ENCODE results near the gene HOOK2. TPM values are rescaled to one million over a fixed set of nuclear protein-coding genes. Genes with fewer than 3 reads are reported as not detected.
A peak's percentile ranks its signal among the peaks of the same experiment; 100 is the strongest.

HOOK2 gene
- total RNA-seq, 3 donors from 2014 or later: 52.2 to 91.9 (median 69.0) TPM

- ATAC-seq: no peak
- no peaks in the 10 kb centered on the region for H3K36me3 ChIP-seq (ENCODE audit: low read depth)
- no peak for TF ChIP-seq CTCF (IDR thresholded peaks at IDR 0.05)
- H3K4me1 ChIP-seq (ENCODE audit: low read depth): peaks cover 62% of the 10 kb centered on the region
- H3K9me3 ChIP-seq: no peaks in the 10 kb centered on the region
- DNase-seq: peak in 1 of 3 donors; percentile 29
- intact Hi-C loops (cut with DNase I, micrococcal nuclease): no loop called here
- H3K4me3 ChIP-seq: no peak overlapping the region
Observed at GRCh38 chr19:12784394-12784870, 9.1 kb upstream of the HOOK2 start.

- intact Hi-C loops (cut with DNase I, micrococcal nuclease): no loop called here
- Histone ChIP-seq H3K36me3 (ENCODE audit: low read depth) (no peaks in the 10 kb centered on the region), H3K4me3 (no peak overlapping the region), H3K9me3 (no peaks in the 10 kb centered on the region), H3K4me1 (ENCODE audit: low read depth) (peaks cover 66% of the 10 kb centered on the region)
- TF ChIP-seq CTCF (IDR thresholded peaks at IDR 0.05): no peak
- DNase-seq (peak; percentile 58 to 82 (median 76)), ATAC-seq (no peak)
Observed at GRCh38 chr19:12783849-12784393, 8.6 kb upstream of the HOOK2 start.

- TF ChIP-seq CTCF (IDR thresholded peaks at IDR 0.05): no peak
- Histone ChIP-seq H3K36me3 (ENCODE audit: low read depth) (no peaks in the 10 kb centered on the region), H3K4me3 (no peak overlapping the region), H3K4me1 (ENCODE audit: low read depth) (peaks cover 65% of the 10 kb centered on the region), H3K9me3 (no peaks in the 10 kb centered on the region)
- no peak for ATAC-seq
- no peak for DNase-seq
- intact Hi-C loops (cut with DNase I, micrococcal nuclease): no loop called here
Observed at GRCh38 chr19:12783291-12783848, 8.0 kb upstream of the HOOK2 start.

- peaks cover 60% of the 10 kb centered on the region for H3K4me1 ChIP-seq (ENCODE audit: low read depth)
- intact Hi-C loops (cut with DNase I, micrococcal nuclease): no loop called here
- H3K4me3 ChIP-seq: peak overlapping the region; percentile 9
- no peak for TF ChIP-seq CTCF (IDR thresholded peaks at IDR 0.05)
- H3K36me3 ChIP-seq (ENCODE audit: low read depth): no peaks in the 10 kb centered on the region
- ATAC-seq (peak; percentile 62), DNase-seq (peak; percentile 87 to 94 (median 90))
- H3K9me3 ChIP-seq: no peaks in the 10 kb centered on the region
Observed at GRCh38 chr19:12782424-12783290, 7.3 kb upstream of the HOOK2 start.

- Histone ChIP-seq H3K9me3 (no peaks in the 10 kb centered on the region), H3K4me3 (peak overlapping the region; percentile 9), H3K36me3 (ENCODE audit: low read depth) (no peaks in the 10 kb centered on the region), H3K4me1 (ENCODE audit: low read depth) (peaks cover 58% of the 10 kb centered on the region)
- intact Hi-C loops (cut with DNase I, micrococcal nuclease): no loop called here
- no peak for TF ChIP-seq CTCF (IDR thresholded peaks at IDR 0.05)
- DNase-seq: no peak
- no peak for ATAC-seq
Observed at GRCh38 chr19:12782174-12782423, 6.7 kb upstream of the HOOK2 start.
